ENCODE measurements around the gene MIP. TPM values are rescaled to one million over a fixed set of nuclear protein-coding genes. Genes with fewer than 3 reads are reported as not detected.
"Not testable (repeated sequence)": the region's sequence is repeated elsewhere in the genome, so short reads cannot be mapped to it uniquely, and the experiment has no call there.

The MIP gene
- total RNA-seq, 3 donors from 2014 or later: not detected

DNA sequence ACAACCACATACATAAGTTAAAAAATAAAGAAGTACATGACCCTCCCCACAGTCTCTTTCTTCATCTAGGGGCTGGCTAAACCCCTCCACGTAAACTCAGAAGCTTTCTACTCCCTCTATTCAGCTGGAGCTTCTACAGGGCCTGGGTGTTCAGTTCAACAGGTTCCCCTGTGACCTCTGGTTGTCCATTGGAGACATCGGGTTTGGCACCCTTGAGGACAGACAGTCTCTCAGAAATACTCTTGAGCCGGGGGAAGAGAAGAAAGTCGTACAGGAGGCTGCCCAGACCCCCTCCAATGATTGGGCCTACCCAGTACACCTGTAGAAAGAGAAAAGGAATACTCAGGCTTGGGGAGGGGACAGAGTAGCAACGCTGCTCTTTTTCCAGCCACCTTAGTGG, 3.3 kb downstream of the MIP start:
- TF ChIP-seq, protein P1, sequence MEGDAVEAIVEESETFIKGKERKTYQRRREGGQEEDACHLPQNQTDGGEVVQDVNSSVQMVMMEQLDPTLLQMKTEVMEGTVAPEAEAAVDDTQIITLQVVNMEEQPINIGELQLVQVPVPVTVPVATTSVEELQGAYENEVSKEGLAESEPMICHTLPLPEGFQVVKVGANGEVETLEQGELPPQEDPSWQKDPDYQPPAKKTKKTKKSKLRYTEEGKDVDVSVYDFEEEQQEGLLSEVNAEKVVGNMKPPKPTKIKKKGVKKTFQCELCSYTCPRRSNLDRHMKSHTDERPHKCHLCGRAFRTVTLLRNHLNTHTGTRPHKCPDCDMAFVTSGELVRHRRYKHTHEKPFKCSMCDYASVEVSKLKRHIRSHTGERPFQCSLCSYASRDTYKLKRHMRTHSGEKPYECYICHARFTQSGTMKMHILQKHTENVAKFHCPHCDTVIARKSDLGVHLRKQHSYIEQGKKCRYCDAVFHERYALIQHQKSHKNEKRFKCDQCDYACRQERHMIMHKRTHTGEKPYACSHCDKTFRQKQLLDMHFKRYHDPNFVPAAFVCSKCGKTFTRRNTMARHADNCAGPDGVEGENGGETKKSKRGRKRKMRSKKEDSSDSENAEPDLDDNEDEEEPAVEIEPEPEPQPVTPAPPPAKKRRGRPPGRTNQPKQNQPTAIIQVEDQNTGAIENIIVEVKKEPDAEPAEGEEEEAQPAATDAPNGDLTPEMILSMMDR (IDR thresholded peaks at IDR 0.05): no peak
- no peak for ATAC-seq
- Histone ChIP-seq H3K4me3 (no peak overlapping the region), H3K4me1 (ENCODE audit: low read depth) (peaks cover 5% of the 10 kb centered on the region), H3K9me3 (no peaks in the 10 kb centered on the region), H3K36me3 (ENCODE audit: low read depth) (no peaks in the 10 kb centered on the region)
- DNase-seq: no peak
- intact Hi-C loops (cut with DNase I, micrococcal nuclease): no loop called here

- DNase-seq (no peak), ATAC-seq (no peak)
- no peak overlapping the region for H3K4me3 ChIP-seq
- H3K36me3 ChIP-seq (ENCODE audit: low read depth): no peaks in the 10 kb centered on the region
- TF ChIP-seq, protein P1 (IDR thresholded peaks at IDR 0.05): no peak
- no peaks in the 10 kb centered on the region for H3K9me3 ChIP-seq
- intact Hi-C loops (cut with DNase I, micrococcal nuclease): no loop called here
- H3K4me1 ChIP-seq (ENCODE audit: low read depth): peaks cover 5% of the 10 kb centered on the region
Measured at GRCh38 chr12:56450241-56450640, 4.2 kb downstream of the MIP start.

- Histone ChIP-seq H3K4me3 (peak overlapping the region; percentile 63), H3K4me1 (ENCODE audit: low read depth) (peaks cover 5% of the 10 kb centered on the region), H3K36me3 (ENCODE audit: low read depth) (no peaks in the 10 kb centered on the region), H3K9me3 (no peaks in the 10 kb centered on the region)
- DNase-seq: no peak
- TF ChIP-seq, protein P1 (IDR thresholded peaks at IDR 0.05): no peak
- intact Hi-C loops (cut with DNase I, micrococcal nuclease): no loop called here
- ATAC-seq: no peak
Measured at GRCh38 chr12:56449622-56449984, 4.9 kb downstream of the MIP start.

- Histone ChIP-seq H3K9me3 (no peaks in the 10 kb centered on the region), H3K36me3 (ENCODE audit: low read depth) (no peaks in the 10 kb centered on the region), H3K4me1 (ENCODE audit: low read depth) (peaks cover 5% of the 10 kb centered on the region), H3K4me3 (peak within 1 kb of the TSS; percentile 63)
- DNase-seq (peak; percentile 89 to 93 (median 93)), ATAC-seq (peak; percentile 99)
- intact Hi-C loops (cut with DNase I, micrococcal nuclease): no loop called here
- TF ChIP-seq, protein P1 (IDR thresholded peaks at IDR 0.05): no peak
Measured at GRCh38 chr12:56448860-56449621, 5.4 kb downstream of the MIP start, which contains the start of gene TIMELESS. TSS of gene TIMELESS (minus strand) at chr12:56449426. CDS start at chr12:56434170, 15,256 bp downstream.

DNA sequence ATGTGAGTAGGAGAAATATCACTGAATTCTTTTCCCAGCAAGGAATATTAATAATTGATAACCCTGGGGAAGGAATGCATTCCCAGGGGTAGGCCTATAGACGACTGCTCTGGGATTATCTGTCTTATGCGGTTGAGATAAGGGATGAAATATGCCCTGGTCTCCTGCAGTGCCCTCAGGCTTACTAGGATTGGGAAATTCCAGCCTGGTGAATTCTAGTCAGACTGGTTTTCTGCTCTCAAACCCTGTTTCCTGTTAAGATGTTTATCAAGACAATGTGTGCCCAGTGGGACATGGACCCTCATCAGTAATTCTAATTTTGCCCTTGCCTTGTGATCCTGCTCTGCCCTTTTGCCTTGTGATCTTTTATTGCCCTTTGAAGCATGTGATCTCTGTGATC, 11.2 kb downstream of the MIP start:
- DNase-seq; ATAC-seq; H3K4me1 ChIP-seq (ENCODE audit: low read depth); H3K9me3 ChIP-seq; intact Hi-C loops (cut with DNase I, micrococcal nuclease); H3K4me3 ChIP-seq; H3K36me3 ChIP-seq (ENCODE audit: low read depth): not testable (repeated sequence)

- Histone ChIP-seq H3K4me3 (no peak overlapping the region), H3K9me3 (no peaks in the 10 kb centered on the region), H3K36me3 (ENCODE audit: low read depth) (no peaks in the 10 kb centered on the region), H3K4me1 (ENCODE audit: low read depth) (no peaks in the 10 kb centered on the region)
- TF ChIP-seq, protein P1 (IDR thresholded peaks at IDR 0.05): no peak
- intact Hi-C loops (cut with DNase I, micrococcal nuclease): no loop called here
- DNase-seq (no peak), ATAC-seq (no peak)
Measured at GRCh38 chr12:56437430-56438176, 16.9 kb downstream of the MIP start.

Data from mucosa of descending colon (tissue), 3 donors.